COLO829 (cell line): ENCODE data around the gene DARS1.
A peak's percentile ranks its signal among the peaks of the same experiment; 100 is the strongest.
"Not testable (repeated sequence)": the region's sequence is repeated elsewhere in the genome, so short reads cannot be mapped to it uniquely, and the experiment has no call there.

ENCODE experiments used
- DNase-seq: peaks from one replicate; pipeline ENCODE4 v3.0.0; 2012; ENCODE audit warnings: low spot score

DARS1 gene

GRCh38 chr2:135945526-135945925 is 39.9 kb downstream of the DARS1 start:
- DNase-seq: no peak

- DNase-seq: no peak
Observed at GRCh38 chr2:135944625-135945024, 40.8 kb downstream of the DARS1 start.

GRCh38 chr2:135942936-135943688 is 42.3 kb downstream of the DARS1 start:
- DNase-seq: no peak

- no peak for DNase-seq
Observed at GRCh38 chr2:135936524-135936923, 48.9 kb downstream of the DARS1 start.

- no peak for DNase-seq
Observed at GRCh38 chr2:135935914-135936313, 49.5 kb downstream of the DARS1 start.

GRCh38 chr2:135931776-135932443 is 53.5 kb downstream of the DARS1 start:
- DNase-seq: no peak

GRCh38 chr2:135926605-135927004 is 58.8 kb downstream of the DARS1 start:
- no peak for DNase-seq

- DNase-seq: no peak
Observed at GRCh38 chr2:135925571-135925970, 59.9 kb downstream of the DARS1 start.

- DNase-seq: peak; percentile 8
Observed at GRCh38 chr2:135916207-135916606, 69.2 kb downstream of the DARS1 start.

- DNase-seq: no peak
Observed at GRCh38 chr2:135914485-135914884, 70.9 kb downstream of the DARS1 start.

- DNase-seq: peak; percentile 42
Observed at GRCh38 chr2:135913727-135914365, 71.6 kb downstream of the DARS1 start.

GRCh38 chr2:135909976-135910375 is 75.5 kb downstream of the DARS1 start:
- no peak for DNase-seq

GRCh38 chr2:135905679-135906078 is 79.7 kb downstream of the DARS1 start:
- DNase-seq: no peak

GRCh38 chr2:135904341-135904989 is 81.0 kb downstream of the DARS1 start:
- DNase-seq: peak; percentile 35

- no peak for DNase-seq
Observed at GRCh38 chr2:135903650-135904049, 81.8 kb downstream of the DARS1 start.

- no peak for DNase-seq
Observed at GRCh38 chr2:135899567-135899966, 85.9 kb downstream of the DARS1 start.

- no peak for DNase-seq
Observed at GRCh38 chr2:135898234-135898786, 87.1 kb downstream of the DARS1 start.

GRCh38 chr2:135894930-135895329 is 90.5 kb downstream of the DARS1 start:
- no peak for DNase-seq

- no peak for DNase-seq
Observed at GRCh38 chr2:135893374-135893794, 92.0 kb downstream of the DARS1 start.

- DNase-seq: no peak
Observed at GRCh38 chr2:135890835-135891234, 94.6 kb downstream of the DARS1 start.

- DNase-seq: no peak
Observed at GRCh38 chr2:135890149-135890548, 95.3 kb downstream of the DARS1 start.

- not testable (repeated sequence) for DNase-seq
Observed at GRCh38 chr2:135888587-135888986, 96.8 kb downstream of the DARS1 start.
